Jurkat, Clone E6-1 (cell line): ENCODE results near the gene MYO5B.

Experiments
- DNase-seq: peaks from one replicate; pipeline ENCODE4 v3.0.0-alpha.2; 2011; ENCODE audit warnings: low read depth, low spot score
- H3K4me3 ChIP-seq: 2 replicates; pipeline ENCODE4 v1.5.1; 2011; ENCODE audit warnings: mild to moderate bottlenecking, low read length, control low read depth, moderate library complexity

The MYO5B gene

GRCh38 chr18:50190926-50191325 is 4.0 kb downstream of the MYO5B start:
- DNase-seq, result no peak
- no peak overlapping the region for H3K4me3 ChIP-seq

- no peak for DNase-seq
- H3K4me3 ChIP-seq, result no peak overlapping the region
Observed at GRCh38 chr18:50190236-50190635, 4.7 kb downstream of the MYO5B start.

GRCh38 chr18:50189160-50189559 is 5.8 kb downstream of the MYO5B start:
- no peak overlapping the region for H3K4me3 ChIP-seq
- DNase-seq, result no peak

GRCh38 chr18:50188652-50189051 is 6.3 kb downstream of the MYO5B start:
- H3K4me3 ChIP-seq, result no peak overlapping the region
- DNase-seq, result no peak

- DNase-seq, result no peak
- H3K4me3 ChIP-seq, result no peak overlapping the region
Observed at GRCh38 chr18:50187659-50188058, 7.3 kb downstream of the MYO5B start.

DNA sequence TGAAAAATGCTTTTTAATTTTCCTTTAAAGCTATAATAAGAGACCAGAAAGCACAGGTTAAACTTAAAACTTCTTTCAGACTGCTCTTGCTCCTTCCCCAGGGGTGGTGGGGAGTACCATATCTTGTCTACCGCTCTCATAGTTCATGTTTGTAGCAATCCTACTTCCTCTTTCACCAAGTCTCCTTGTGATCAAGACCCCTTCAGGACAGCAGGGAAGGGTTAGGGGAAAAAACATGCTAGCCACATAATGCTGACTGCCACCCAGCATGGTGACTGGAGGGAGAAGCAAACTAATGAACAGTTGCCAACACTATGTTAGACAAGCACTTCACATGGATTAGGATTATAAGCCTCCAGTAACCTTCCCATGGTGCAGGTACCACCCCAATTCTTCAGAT is 8.6 kb downstream of the MYO5B start:
- no peak overlapping the region for H3K4me3 ChIP-seq
- no peak for DNase-seq

GRCh38 chr18:50183556-50183955 is 11.4 kb downstream of the MYO5B start:
- DNase-seq, result no peak
- H3K4me3 ChIP-seq, result no peak overlapping the region

- H3K4me3 ChIP-seq, result no peak overlapping the region
- no peak for DNase-seq
Observed at GRCh38 chr18:50182511-50182910, 12.4 kb downstream of the MYO5B start.

DNA sequence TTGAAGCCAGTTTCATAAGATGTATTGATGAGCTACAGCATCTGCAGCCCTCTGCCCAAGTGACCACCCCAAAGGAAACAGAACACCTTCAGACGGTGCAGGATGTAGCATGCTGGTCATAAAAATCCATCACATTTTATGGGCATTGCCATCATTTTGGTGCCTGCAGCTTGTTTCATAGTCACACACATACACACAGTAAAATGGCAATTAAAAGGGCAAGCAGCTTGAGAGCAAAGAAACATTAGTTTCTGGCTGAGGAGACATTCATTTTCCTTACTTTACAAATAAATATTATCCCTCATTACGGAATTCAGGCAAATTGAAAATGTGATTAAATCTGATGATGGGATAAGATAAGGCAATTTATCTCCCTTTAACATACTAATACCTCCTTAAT is 13.4 kb downstream of the MYO5B start:
- no peak overlapping the region for H3K4me3 ChIP-seq
- DNase-seq, result no peak

- no peak overlapping the region for H3K4me3 ChIP-seq
- no peak for DNase-seq
Observed at GRCh38 chr18:50179465-50179864, 15.5 kb downstream of the MYO5B start.

DNA sequence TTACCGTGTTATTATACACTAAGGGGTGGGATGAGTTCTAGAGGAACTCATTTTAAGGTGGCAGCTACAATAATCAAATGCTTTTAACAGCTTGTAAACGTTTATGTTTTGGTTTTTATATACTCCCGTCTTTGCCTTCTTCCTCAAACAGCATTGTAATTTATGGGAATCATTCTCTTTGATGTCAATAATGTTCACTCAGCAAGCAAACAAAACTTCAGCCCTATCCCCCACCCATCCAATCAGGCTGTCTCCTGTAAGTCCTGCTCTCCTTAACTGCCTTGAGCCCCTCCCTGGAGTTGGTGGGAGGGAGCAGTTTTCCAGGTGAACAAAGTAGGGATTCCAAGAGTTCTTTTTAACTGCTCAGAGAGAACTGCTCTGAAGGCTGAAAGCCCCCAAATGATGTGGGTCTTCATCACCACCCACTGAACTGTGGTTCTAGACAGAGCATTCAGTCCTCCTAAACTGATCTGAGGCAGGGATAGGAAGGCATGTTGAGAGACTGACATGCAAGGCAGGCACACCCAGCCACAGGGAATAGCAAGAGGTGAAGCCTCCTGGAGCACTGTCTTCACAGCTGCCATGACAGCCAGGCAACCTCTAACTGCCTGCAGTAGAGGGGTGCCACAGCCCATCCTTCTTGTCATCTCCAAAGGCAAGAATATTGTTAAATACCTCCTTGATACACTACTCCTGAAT is 17.5 kb downstream of the MYO5B start:
- DNase-seq, result no peak
- no peak overlapping the region for H3K4me3 ChIP-seq

GRCh38 chr18:50172367-50172766 is 22.6 kb downstream of the MYO5B start:
- no peak for DNase-seq
- H3K4me3 ChIP-seq, result no peak overlapping the region

DNA sequence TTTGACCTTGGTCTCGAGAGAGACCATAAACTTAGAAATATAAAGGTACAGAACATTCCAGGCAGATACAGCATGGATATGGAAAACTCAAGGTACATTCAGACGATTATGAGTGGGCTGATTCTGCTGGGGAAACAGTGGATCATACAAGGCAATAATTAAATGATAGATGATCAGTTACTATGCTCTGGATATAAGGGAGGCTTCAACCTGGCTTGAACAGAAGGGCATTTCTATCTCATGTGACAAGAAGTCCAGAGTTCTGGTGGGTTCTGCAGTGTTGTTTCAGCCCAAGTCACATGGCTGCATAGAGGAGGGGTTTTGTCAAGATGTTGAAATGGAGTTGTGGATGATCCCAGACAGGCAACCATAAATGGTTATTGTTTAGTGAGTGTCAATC is 23.5 kb downstream of the MYO5B start:
- H3K4me3 ChIP-seq, result no peak overlapping the region
- no peak for DNase-seq

DNA sequence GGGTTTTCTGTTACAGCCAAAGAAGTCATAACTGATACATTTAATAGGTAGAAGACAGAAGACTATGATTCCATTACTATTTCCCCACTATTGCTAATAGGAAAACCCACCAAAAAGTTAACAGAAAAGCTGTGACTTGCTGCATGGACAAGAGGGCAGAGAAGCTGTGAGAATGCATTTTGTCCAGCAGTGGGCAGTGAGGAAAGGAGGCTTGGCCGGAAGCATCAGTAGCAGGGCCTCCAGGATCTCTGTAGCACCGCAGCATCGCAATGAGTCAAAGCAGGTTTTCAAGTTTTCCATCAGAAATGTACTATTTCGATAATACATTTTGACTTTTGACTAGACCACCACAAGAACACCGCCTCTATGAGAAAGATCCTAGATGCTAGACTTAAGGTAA is 24.9 kb downstream of the MYO5B start:
- no peak overlapping the region for H3K4me3 ChIP-seq
- no peak for DNase-seq

GRCh38 chr18:50169149-50169548 is 25.8 kb downstream of the MYO5B start:
- H3K4me3 ChIP-seq, result no peak overlapping the region
- DNase-seq, result no peak

DNA sequence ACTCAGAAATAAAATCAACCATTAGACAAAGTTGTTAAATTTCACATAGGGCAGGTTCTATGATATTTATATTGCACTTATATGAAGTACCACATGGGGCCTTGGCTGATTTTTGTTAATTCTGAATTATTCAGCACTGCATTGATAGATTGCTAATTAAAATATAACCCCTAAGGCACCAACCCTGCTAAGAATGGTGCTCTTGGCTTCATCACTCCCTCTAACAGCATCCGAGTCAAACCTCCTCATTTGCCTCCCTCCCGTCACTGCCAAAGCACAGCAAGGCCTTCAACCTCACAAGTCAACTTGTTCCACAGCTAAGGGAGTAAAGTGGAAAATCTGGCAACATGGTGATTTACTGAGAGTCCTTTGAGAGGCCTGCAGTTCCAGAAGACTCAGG is 27.0 kb downstream of the MYO5B start:
- H3K4me3 ChIP-seq, result no peak overlapping the region
- DNase-seq, result no peak

- H3K4me3 ChIP-seq, result no peak overlapping the region
- no peak for DNase-seq
Observed at GRCh38 chr18:50166901-50167300, 28.0 kb downstream of the MYO5B start.

GRCh38 chr18:50163505-50163904 is 31.4 kb downstream of the MYO5B start:
- no peak for DNase-seq
- no peak overlapping the region for H3K4me3 ChIP-seq

GRCh38 chr18:50162486-50163304 is 32.3 kb downstream of the MYO5B start:
- no peak overlapping the region for H3K4me3 ChIP-seq
- no peak for DNase-seq

GRCh38 chr18:50161597-50162205 is 33.2 kb downstream of the MYO5B start:
- no peak for DNase-seq
- no peak overlapping the region for H3K4me3 ChIP-seq
